Testis (tissue), 2 donors: ENCODE results near the gene TRIO.

Experiments
- CTCF ChIP-seq, 3 experiments: fragments of 450-650 bp in 2 of 3; fragments of 200-600 bp in 1 of 3; sonication (generic) in 1 of 3; IDR thresholded peaks; one replicate each; pipeline ENCODE4 v1.5.1; 2016 to 2019; ENCODE audit warnings: antibody characterized with exemption in 3 of 3, mild to moderate bottlenecking in 2 of 3, moderate library complexity in 1 of 3
- POLR2A ChIP-seq: fragments of 450-650 bp; IDR thresholded peaks from one replicate; pipeline ENCODE4 v1.6.1; 2017; ENCODE audit warnings: antibody characterized with exemption, mild to moderate bottlenecking, moderate library complexity

DNA sequence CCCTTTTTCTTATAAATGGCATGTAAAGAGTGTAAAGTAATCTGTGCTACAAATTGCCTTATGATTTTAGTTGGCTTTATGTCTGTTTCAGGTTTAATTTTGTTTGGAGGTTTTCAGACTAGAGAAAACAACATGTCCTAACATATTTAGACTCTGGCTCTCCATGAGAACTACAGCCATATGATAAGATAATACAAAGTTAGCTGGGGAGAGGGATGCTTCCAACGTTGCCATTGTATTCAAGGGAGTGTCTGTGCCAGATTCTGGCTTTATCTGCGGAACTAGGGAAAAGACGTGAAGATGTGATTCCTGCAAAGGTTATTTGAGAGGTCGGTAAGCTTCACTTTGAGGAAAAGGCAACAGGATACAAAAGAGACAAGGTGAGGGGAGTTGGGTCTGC is 298.5 kb downstream of the TRIO start:
- no peak for TF ChIP-seq POLR2A
- no peak for TF ChIP-seq CTCF (IDR thresholded peaks at IDR 0.05)
